ENCODE measurements around the gene GASK1A. TPM values are rescaled to one million over a fixed set of nuclear protein-coding genes. Genes with fewer than 3 reads are reported as not detected.

Gene GASK1A
- total and polyA plus RNA-seq, 2 of the 8 experiments (the other 6 are each of a cell fraction or from before 2014, with no cell fraction given) = 4.7 to 7.9 TPM

DNA sequence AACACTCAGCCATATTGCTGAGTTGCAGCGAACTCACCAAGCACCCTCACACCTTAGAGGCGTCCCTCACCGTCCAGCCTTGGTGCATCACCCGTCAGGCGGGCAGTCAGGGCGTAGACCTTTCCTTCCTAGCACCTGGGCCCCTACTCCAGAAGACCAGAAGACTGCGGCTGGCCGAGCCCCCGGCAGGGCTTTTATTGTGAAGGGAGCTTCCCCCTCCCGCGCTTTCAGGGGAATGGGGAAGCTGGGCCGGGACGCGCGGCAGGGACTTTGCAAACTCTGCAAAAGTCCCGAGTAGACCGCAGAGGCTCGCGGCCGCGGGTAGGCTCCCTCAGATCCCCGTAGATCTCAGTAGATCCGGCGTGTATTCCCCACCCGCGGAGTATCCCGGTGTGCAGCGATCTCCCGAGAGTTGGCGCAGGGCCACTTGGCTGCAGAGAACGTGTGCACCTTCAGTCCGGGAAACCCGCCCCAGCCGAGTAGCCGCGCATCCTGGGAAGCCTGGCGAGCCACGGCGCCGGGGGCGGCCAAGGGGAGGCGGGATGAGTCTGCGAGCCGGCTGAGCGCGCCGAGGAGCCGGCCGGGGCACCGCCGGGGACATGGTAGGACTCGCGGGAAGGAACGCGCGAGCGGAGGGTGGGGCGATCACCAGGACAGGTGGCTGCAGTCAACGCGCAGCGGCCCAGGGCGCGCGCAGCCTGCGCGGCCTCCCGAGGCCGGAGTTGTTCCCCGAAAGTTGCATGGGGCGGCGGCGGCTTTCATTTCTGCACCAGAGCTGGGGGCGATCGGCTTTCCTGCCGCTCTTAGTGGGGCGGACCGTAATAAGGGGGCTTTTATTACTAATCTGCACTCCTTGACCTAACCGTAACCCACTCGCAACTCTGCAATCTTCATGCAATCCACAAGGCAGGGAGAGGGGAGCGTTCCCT is at the start of gene GASK1A (continued):
- TF ChIP-seq TAF7 (optimal IDR thresholded peaks at IDR 0.05; ENCODE audit: borderline replicate concordance, low read depth, low read length) (peak; percentile 45), JUN (IDR thresholded peaks at IDR 0.05; ENCODE audit: low read depth, low read length) (no peak)
